H9 (cell line): ENCODE data around the gene SMARCC1. TPM values are rescaled to one million over a fixed set of nuclear protein-coding genes. Genes with fewer than 3 reads are reported as not detected.

ENCODE experiments used
- DNase-seq: peaks from one replicate; pipeline ENCODE4 v3.0.0-alpha.2; 2017
- H2AFZ ChIP-seq: one replicate; pipeline ENCODE4 v1.6.1; 2013; ENCODE audit warnings: mild to moderate bottlenecking, low read length, control low read depth, moderate library complexity
- H2AK5ac ChIP-seq: 2 replicates; pipeline ENCODE4 v1.6.1; 2013; ENCODE audit warnings: low read length, control low read depth, mixed read lengths; ENCODE audit not compliant: insufficient read length
- H2BK120ac ChIP-seq: one replicate; pipeline ENCODE4 v1.6.1; 2013; ENCODE audit warnings: low read depth, mild to moderate bottlenecking, low read length, control low read depth, inconsistent platforms; ENCODE audit not compliant: poor library complexity, severe bottlenecking
- H2BK12ac ChIP-seq: 2 replicates; pipeline ENCODE4 v1.6.1; 2013; ENCODE audit warnings: low read length, control low read depth, mixed read lengths, low read depth; ENCODE audit not compliant: insufficient read length
- H2BK15ac ChIP-seq: 2 replicates; pipeline ENCODE4 v1.6.1; 2013; ENCODE audit warnings: low read depth, low read length, control low read depth
- H2BK20ac ChIP-seq: one replicate; pipeline ENCODE4 v1.6.1; 2013; ENCODE audit warnings: low read depth, mild to moderate bottlenecking, low read length, control low read depth, inconsistent platforms; ENCODE audit not compliant: poor library complexity, severe bottlenecking
- H2BK5ac ChIP-seq: 2 replicates; pipeline ENCODE4 v1.6.1; 2013; ENCODE audit warnings: low read length, control low read depth, mixed read lengths; ENCODE audit not compliant: insufficient read length
- H3K14ac ChIP-seq: 2 replicates; pipeline ENCODE4 v1.6.1; 2013; ENCODE audit warnings: low read length, control low read depth; ENCODE audit not compliant: insufficient read depth
- H3K18ac ChIP-seq: 2 replicates; pipeline ENCODE4 v1.6.1; 2013; ENCODE audit warnings: low read depth, mild to moderate bottlenecking, mixed read lengths, low read length, control low read depth; ENCODE audit not compliant: insufficient read length
- H3K23ac ChIP-seq: 2 replicates; pipeline ENCODE4 v1.6.1; 2013; ENCODE audit warnings: low read length, control low read depth, mixed read lengths, low read depth; ENCODE audit not compliant: insufficient read length
- H3K23me2 ChIP-seq: 2 replicates; pipeline ENCODE4 v1.6.1; 2013; ENCODE audit warnings: low read depth, mild to moderate bottlenecking, mixed read lengths, low read length, control low read depth; ENCODE audit not compliant: insufficient read length, poor library complexity, severe bottlenecking
- H3K27ac ChIP-seq: 2 replicates; pipeline ENCODE4 v1.5.1; 2013; ENCODE audit warnings: low read length, control low read depth, mixed read lengths, low read depth; ENCODE audit not compliant: insufficient read length
- H3K27me3 ChIP-seq: 2 replicates; pipeline ENCODE4 v1.6.1; 2013; ENCODE audit warnings: low read length, control low read depth, inconsistent platforms; ENCODE audit not compliant: insufficient read depth
- H3K4ac ChIP-seq: 2 replicates; pipeline ENCODE4 v1.6.1; 2013; ENCODE audit warnings: low read depth, mild to moderate bottlenecking, control low read depth, inconsistent platforms, low read length, moderate library complexity
- H3K4me1 ChIP-seq: 2 replicates; pipeline ENCODE4 v1.6.1; 2013; ENCODE audit warnings: low read length, control low read depth, inconsistent platforms; ENCODE audit not compliant: insufficient read depth
- H3K4me2 ChIP-seq: 2 replicates; pipeline ENCODE4 v1.6.1; 2013; ENCODE audit warnings: low read length, control low read depth, mixed read lengths; ENCODE audit not compliant: insufficient read length, insufficient read depth
- H3K56ac ChIP-seq: 2 replicates; pipeline ENCODE4 v1.6.1; 2013; ENCODE audit warnings: low read depth, mild to moderate bottlenecking, mixed read lengths, low read length, control low read depth; ENCODE audit not compliant: insufficient read length
- H3K79me1 ChIP-seq: 2 replicates; pipeline ENCODE4 v1.6.1; 2013; ENCODE audit warnings: low read depth, mild to moderate bottlenecking, moderate library complexity, low read length, control low read depth, inconsistent platforms; ENCODE audit not compliant: insufficient read depth, poor library complexity, severe bottlenecking
- H3K79me2 ChIP-seq: 2 replicates; pipeline ENCODE4 v1.6.1; 2013; ENCODE audit warnings: low read length, control low read depth, inconsistent platforms; ENCODE audit not compliant: insufficient read depth
- H3K9ac ChIP-seq: 2 replicates; pipeline ENCODE4 v1.6.1; 2013; ENCODE audit warnings: low read length, control low read depth, mixed read lengths; ENCODE audit not compliant: insufficient read length; ENCODE audit errors: extremely low read depth
- H3K9me3 ChIP-seq: one replicate; pipeline ENCODE4 v1.6.1; 2013; ENCODE audit warnings: low read depth, low read length, inconsistent platforms; ENCODE audit not compliant: control insufficient read depth
- H3T11ph ChIP-seq: one replicate; pipeline ENCODE4 v1.6.1; 2013; ENCODE audit warnings: mild to moderate bottlenecking, low read length, control low read depth, inconsistent platforms
- H4K20me1 ChIP-seq: one replicate; pipeline ENCODE4 v1.6.1; 2013; ENCODE audit not compliant: control insufficient read depth, insufficient read length, insufficient read depth
- H4K5ac ChIP-seq: 2 replicates; pipeline ENCODE4 v1.6.1; 2013; ENCODE audit warnings: low read depth, mild to moderate bottlenecking, mixed read lengths, low read length, control low read depth; ENCODE audit not compliant: insufficient read length
- H4K8ac ChIP-seq: replicated peaks from 2 replicates; pipeline ENCODE4 v1.6.1; 2013; ENCODE audit warnings: low read length, control low read depth, mixed read lengths, low read depth; ENCODE audit not compliant: insufficient read length
- H4K91ac ChIP-seq: 2 replicates; pipeline ENCODE4 v1.6.1; 2013; ENCODE audit warnings: low read depth, mild to moderate bottlenecking, moderate library complexity, mixed read lengths, low read length, control low read depth; ENCODE audit not compliant: insufficient read length
- H3K27ac Mint-ChIP-seq, 3 experiments: 2 replicates in 2 of 3; 3 replicates in 1 of 3; pipeline ENCODE4 v1.8.0; 2020 to 2021; ENCODE audit warnings: mixed read lengths in 3 of 3, mild to moderate bottlenecking in 1 of 3, moderate library complexity in 1 of 3
- H3K27me3 Mint-ChIP-seq: 2 replicates; pipeline ENCODE4 v1.8.0; 2021; ENCODE audit warnings: low read depth, mild to moderate bottlenecking, moderate library complexity, mixed read lengths
- H3K36me3 Mint-ChIP-seq, 3 experiments: 2 replicates in 2 of 3; 3 replicates in 1 of 3; pipeline ENCODE4 v1.8.0; 2020 to 2021; ENCODE audit warnings: low read depth in 3 of 3, mixed read lengths in 3 of 3; ENCODE audit not compliant: insufficient read depth in 1 of 3
- H3K4me1 Mint-ChIP-seq, 2 experiments: 2 replicates each; pipeline ENCODE4 v1.8.0; 2020; ENCODE audit warnings: mixed read lengths in 2 of 2
- H3K4me3 Mint-ChIP-seq, 2 experiments: 2 replicates in 1 of 2; 3 replicates in 1 of 2; pipeline ENCODE4 v1.8.0; 2020 to 2021; ENCODE audit warnings: mild to moderate bottlenecking in 2 of 2, mixed read lengths in 2 of 2, moderate library complexity in 1 of 2
- H3K9me3 Mint-ChIP-seq, 2 experiments: 2 replicates in 1 of 2; 3 replicates in 1 of 2; pipeline ENCODE4 v1.8.0; 2020; ENCODE audit warnings: mild to moderate bottlenecking in 2 of 2, mixed read lengths in 2 of 2, moderate library complexity in 1 of 2
- WGBS: extraction: QIAGEN DNeasy Blood & Tissue Kit; methylation state at CpG from one replicate; pipeline ENCODE4 v1.1.7; 2013; ENCODE audit warnings: missing lambda C conversion rate, low lambda C conversion rate, mixed read lengths; ENCODE audit not compliant: insufficient read length; ENCODE audit errors: extremely low coverage; 5-methylcytosine and 5-hydroxymethylcytosine counted together
- total RNA-seq: library from RNA; stranded (reverse); gene quantifications from 2 replicates; pipeline ENCODE4 v1.2.1, GENCODE V29; 2021
- TF ChIP-seq, protein P1 (sequence below): fragments of 200-600 bp; sonication (generic); conservative IDR thresholded peaks from 3 replicates; pipeline ENCODE4 v1.8.0; 2021; ENCODE audit warnings: antibody characterized with exemption, mild to moderate bottlenecking

SMARCC1 gene
- total RNA-seq, 1 experiment from 2014 or later = 274 TPM

DNA sequence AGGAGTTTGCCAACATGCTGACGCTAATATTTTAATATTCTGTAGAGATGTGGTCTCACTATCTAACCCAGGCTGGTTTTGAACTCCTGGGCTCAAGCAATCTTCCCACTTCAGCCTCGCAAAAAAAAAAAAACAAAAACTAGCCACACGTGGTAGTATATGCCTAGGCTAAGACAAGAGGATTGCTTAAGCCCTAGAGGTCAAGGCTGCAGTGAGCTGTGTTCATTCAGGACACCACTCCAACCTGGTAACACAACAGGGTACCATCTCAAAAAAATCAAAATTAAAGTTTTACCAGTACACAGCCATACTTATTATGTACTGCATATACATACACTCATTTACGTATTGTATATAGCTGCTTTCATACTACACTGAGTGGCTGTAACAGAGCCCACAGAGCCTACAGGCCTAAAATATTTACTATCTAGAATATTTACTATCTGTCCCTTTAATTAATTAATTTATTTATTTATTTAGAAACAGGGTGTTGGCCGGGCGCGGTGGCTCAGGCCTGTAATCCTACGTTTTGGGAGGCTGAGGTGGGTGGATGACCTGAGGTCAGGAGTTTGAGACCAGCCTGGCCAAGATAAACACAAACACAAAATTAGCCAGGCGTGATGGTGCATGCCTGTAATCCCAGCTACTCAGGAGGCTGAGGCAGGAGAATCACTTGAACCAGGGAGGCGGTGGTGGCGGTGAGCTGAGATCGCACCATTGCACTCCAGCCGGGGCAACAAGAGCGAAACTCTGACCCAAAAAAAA, 23.2 kb downstream of the SMARCC1 start:
- H3K27me3 Mint-ChIP-seq = peaks cover 1% of the 10 kb centered on the region; the same call in 1 of the 2 replicates
- TF ChIP-seq, protein P1, sequence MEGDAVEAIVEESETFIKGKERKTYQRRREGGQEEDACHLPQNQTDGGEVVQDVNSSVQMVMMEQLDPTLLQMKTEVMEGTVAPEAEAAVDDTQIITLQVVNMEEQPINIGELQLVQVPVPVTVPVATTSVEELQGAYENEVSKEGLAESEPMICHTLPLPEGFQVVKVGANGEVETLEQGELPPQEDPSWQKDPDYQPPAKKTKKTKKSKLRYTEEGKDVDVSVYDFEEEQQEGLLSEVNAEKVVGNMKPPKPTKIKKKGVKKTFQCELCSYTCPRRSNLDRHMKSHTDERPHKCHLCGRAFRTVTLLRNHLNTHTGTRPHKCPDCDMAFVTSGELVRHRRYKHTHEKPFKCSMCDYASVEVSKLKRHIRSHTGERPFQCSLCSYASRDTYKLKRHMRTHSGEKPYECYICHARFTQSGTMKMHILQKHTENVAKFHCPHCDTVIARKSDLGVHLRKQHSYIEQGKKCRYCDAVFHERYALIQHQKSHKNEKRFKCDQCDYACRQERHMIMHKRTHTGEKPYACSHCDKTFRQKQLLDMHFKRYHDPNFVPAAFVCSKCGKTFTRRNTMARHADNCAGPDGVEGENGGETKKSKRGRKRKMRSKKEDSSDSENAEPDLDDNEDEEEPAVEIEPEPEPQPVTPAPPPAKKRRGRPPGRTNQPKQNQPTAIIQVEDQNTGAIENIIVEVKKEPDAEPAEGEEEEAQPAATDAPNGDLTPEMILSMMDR = no peak
- Histone ChIP-seq H2AFZ (no peak overlapping the region), H2BK120ac (no peak overlapping the region), H4K20me1 (no peaks in the 10 kb centered on the region), H3K23me2 (no peaks in the 10 kb centered on the region), H3K4ac (no peak overlapping the region), H3K56ac (no peak overlapping the region), H3K23ac (no peak overlapping the region), H3K14ac (no peak overlapping the region), H2BK15ac (no peak overlapping the region), H3K18ac (no peak overlapping the region), H3K4me2 (no peak overlapping the region), H3K27me3 (no peaks in the 10 kb centered on the region), H3K9me3 (no peaks in the 10 kb centered on the region), H3T11ph (no peak overlapping the region), H3K27ac (no peak overlapping the region), H2AK5ac (no peak overlapping the region), H4K5ac (no peak overlapping the region), H4K91ac (no peak overlapping the region), H3K79me1 (peaks cover 6% of the 10 kb centered on the region), H3K9ac (no peak overlapping the region), H3K4me1 (no peaks in the 10 kb centered on the region), H4K8ac (no peak overlapping the region), H2BK20ac (no peak overlapping the region), H2BK5ac (no peak overlapping the region), H2BK12ac (no peak overlapping the region), H3K79me2 (peaks cover 35% of the 10 kb centered on the region; the same call in 1 of the 2 replicates)
- WGBS = no CpG with 5 or more reads among the region's 14 CpGs
- H3K4me1 Mint-ChIP-seq = no peaks in the 10 kb centered on the region
- peaks cover 20 to 63% (median 37%) of the 10 kb centered on the region in 3 experiments; a peak in 6 of 7 replicates for H3K36me3 Mint-ChIP-seq
- DNase-seq = no peak
- H3K9me3 Mint-ChIP-seq = 0 out of 5 replicates have a peak, but pooled peaks cover 0 to 3% of the 10 kb centered on the region in 2 experiments
- H3K27ac Mint-ChIP-seq = no peak overlapping the region
- H3K4me3 Mint-ChIP-seq = no peak overlapping the region
